DND-41 (cell line): ENCODE results near the gene ASIC4.

Source experiments
- EZH2 ChIP-seq: IDR thresholded peaks from 3 replicates; pipeline ENCODE4 v1.6.1; 2012; ENCODE audit warnings: borderline replicate concordance, low read depth, mild to moderate bottlenecking, moderate library complexity, low read length, inconsistent platforms; ENCODE audit not compliant: severe bottlenecking
- TF ChIP-seq, protein P1 (sequence below): IDR thresholded peaks from 2 replicates; pipeline ENCODE4 v1.5.1; 2012; ENCODE audit warnings: borderline replicate concordance, low read length, moderate library complexity, mild to moderate bottlenecking; ENCODE audit not compliant: poor library complexity, severe bottlenecking; ENCODE audit errors: extremely low read depth

DNA sequence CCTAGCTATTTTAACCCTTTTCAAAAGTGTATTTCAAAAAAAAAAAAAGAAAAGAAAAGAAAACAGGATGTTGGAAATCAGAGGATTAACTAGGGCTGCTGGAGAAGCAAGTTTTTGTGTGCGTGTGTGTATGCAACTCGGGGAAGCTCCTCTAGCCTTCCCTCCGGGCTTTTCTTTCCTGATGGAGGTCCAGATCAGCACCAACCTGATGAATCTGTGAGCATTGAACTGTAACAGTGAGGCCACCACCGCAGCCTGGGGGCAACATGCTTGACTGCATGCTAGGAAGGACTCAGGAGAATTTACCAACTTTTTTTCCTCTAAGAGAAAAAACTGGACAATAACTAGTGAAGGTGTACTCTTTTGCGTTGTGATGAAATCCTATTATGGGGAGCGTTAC, 54.8 kb downstream of the ASIC4 start:
- no peak for TF ChIP-seq EZH2
- TF ChIP-seq, protein P1, sequence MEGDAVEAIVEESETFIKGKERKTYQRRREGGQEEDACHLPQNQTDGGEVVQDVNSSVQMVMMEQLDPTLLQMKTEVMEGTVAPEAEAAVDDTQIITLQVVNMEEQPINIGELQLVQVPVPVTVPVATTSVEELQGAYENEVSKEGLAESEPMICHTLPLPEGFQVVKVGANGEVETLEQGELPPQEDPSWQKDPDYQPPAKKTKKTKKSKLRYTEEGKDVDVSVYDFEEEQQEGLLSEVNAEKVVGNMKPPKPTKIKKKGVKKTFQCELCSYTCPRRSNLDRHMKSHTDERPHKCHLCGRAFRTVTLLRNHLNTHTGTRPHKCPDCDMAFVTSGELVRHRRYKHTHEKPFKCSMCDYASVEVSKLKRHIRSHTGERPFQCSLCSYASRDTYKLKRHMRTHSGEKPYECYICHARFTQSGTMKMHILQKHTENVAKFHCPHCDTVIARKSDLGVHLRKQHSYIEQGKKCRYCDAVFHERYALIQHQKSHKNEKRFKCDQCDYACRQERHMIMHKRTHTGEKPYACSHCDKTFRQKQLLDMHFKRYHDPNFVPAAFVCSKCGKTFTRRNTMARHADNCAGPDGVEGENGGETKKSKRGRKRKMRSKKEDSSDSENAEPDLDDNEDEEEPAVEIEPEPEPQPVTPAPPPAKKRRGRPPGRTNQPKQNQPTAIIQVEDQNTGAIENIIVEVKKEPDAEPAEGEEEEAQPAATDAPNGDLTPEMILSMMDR = no peak
